ENCODE measurements around the gene CHST2.

Gene CHST2

GRCh38 chr3:143100451-143100850 is 19.1 kb upstream of the CHST2 start:
- Histone ChIP-seq H3K4me3 (no peak overlapping the region), H3K27ac (no peak overlapping the region)
- no peak for TF ChIP-seq CTCF (IDR thresholded peaks at IDR 0.05)
- DNase-seq (ENCODE audit: low spot score) = no peak

- no peak for TF ChIP-seq CTCF (IDR thresholded peaks at IDR 0.05)
- no peak overlapping the region for H3K27ac ChIP-seq
- no peak overlapping the region for H3K4me3 ChIP-seq
- DNase-seq (ENCODE audit: low spot score) = no peak
Measured at GRCh38 chr3:143101792-143102381, 17.7 kb upstream of the CHST2 start.

GRCh38 chr3:143103652-143104051 is 15.9 kb upstream of the CHST2 start:
- no peak overlapping the region for H3K4me3 ChIP-seq
- TF ChIP-seq CTCF (IDR thresholded peaks at IDR 0.05) = no peak
- no peak overlapping the region for H3K27ac ChIP-seq
- no peak for DNase-seq (ENCODE audit: low spot score)

GRCh38 chr3:143105170-143105569 is 14.4 kb upstream of the CHST2 start:
- Histone ChIP-seq H3K4me3 (no peak overlapping the region), H3K27ac (no peak overlapping the region)
- no peak for DNase-seq (ENCODE audit: low spot score)
- TF ChIP-seq CTCF (IDR thresholded peaks at IDR 0.05) = no peak

- H3K27ac ChIP-seq = no peak overlapping the region
- no peak for DNase-seq (ENCODE audit: low spot score)
- no peak for TF ChIP-seq CTCF (IDR thresholded peaks at IDR 0.05)
- H3K4me3 ChIP-seq = no peak overlapping the region
Measured at GRCh38 chr3:143109861-143110260, 9.7 kb upstream of the CHST2 start.

GRCh38 chr3:143110371-143110770 is 9.2 kb upstream of the CHST2 start:
- H3K4me3 ChIP-seq = no peak overlapping the region
- no peak for DNase-seq (ENCODE audit: low spot score)

More at GRCh38 chr3:143110371-143110770, 9.2 kb upstream of the CHST2 start:
- no peak for TF ChIP-seq CTCF (IDR thresholded peaks at IDR 0.05)
- H3K27ac ChIP-seq = no peak overlapping the region
